Tibial nerve (tissue), 4 donors: ENCODE measurements around the gene NLRP10. TPM values are rescaled to one million over a fixed set of nuclear protein-coding genes. Genes with fewer than 3 reads are reported as not detected.

ENCODE experiments used
- DNase-seq, 2 donors: peaks; one replicate each; pipeline ENCODE4 v3.0.0-alpha.2; 2019; ENCODE audit warnings: low spot score in 2 of 2
- H3K27ac ChIP-seq, 4 donors: fragments of 200-600 bp; sonication (generic) in 3 of 4; one replicate each; pipeline ENCODE4 v1.5.1; 2017 to 2019; ENCODE audit warnings: mild to moderate bottlenecking in 1 of 4
- H3K27me3 ChIP-seq, 2 donors: fragments of 200-600 bp; sonication (generic) in 1 of 2; one replicate each; pipeline versions ENCODE4 v1.5.1 to v1.6.0; 2017 to 2019
- H3K36me3 ChIP-seq, 3 donors: fragments of 200-600 bp; sonication (generic); one replicate each; pipeline ENCODE4 v1.5.1; 2018 to 2019
- H3K4me1 ChIP-seq, 4 donors: fragments of 200-600 bp; sonication (generic) in 3 of 4; one replicate each; pipeline ENCODE4 v1.5.1; 2017 to 2019
- H3K4me3 ChIP-seq, 4 donors: fragments of 200-600 bp; sonication (generic) in 3 of 4; one replicate each; pipeline ENCODE4 v1.5.1; 2017 to 2019; ENCODE audit warnings: mild to moderate bottlenecking in 1 of 4, moderate library complexity in 1 of 4
- H3K9me3 ChIP-seq, 4 donors: fragments of 200-600 bp; sonication (generic) in 3 of 4; one replicate each; pipeline ENCODE4 v1.5.1; 2017 to 2019
- CTCF ChIP-seq, 5 experiments: fragments of 200-600 bp in 3 of 5; fragments of 450-650 bp in 2 of 5; sonication (generic) in 3 of 5; IDR thresholded peaks; one replicate each; pipeline ENCODE4 v1.5.1; 2016 to 2019; ENCODE audit warnings: antibody characterized with exemption in 5 of 5, mild to moderate bottlenecking in 3 of 5, moderate library complexity in 2 of 5
- EP300 ChIP-seq, 2 donors: sonication (generic); formaldehyde crosslinking; IDR thresholded peaks; one replicate each; pipeline ENCODE4 v1.6.1; 2017; ENCODE audit warnings: antibody characterized with exemption in 2 of 2, mild to moderate bottlenecking in 1 of 2
- POLR2A ChIP-seq, 2 donors: fragments of 450-650 bp; IDR thresholded peaks; one replicate each; pipeline ENCODE4 v1.6.1; 2017; ENCODE audit warnings: antibody characterized with exemption in 2 of 2, mild to moderate bottlenecking in 2 of 2, moderate library complexity in 2 of 2
- WGBS, 2 donors: methylation state at CpG; one replicate each; pipeline ENCODE4 v1.1.5; 2018; 5-methylcytosine and 5-hydroxymethylcytosine counted together
- total RNA-seq, 4 donors: library from RNA; depleted of rRNA; stranded (reverse); fragments of >200 nt; gene quantifications; one replicate each; pipeline ENCODE4 v1.1.0, GENCODE V29; 2016

The NLRP10 gene
- total RNA-seq = under 1 TPM in 2 of 4 donors, not detected in 2; 0.44 to 0.60 TPM

- no peaks in the 10 kb centered on the region for H3K4me1 ChIP-seq
- TF ChIP-seq POLR2A (IDR thresholded peaks at IDR 0.05) (no peak), CTCF (IDR thresholded peaks at IDR 0.05) (no peak), EP300 (IDR thresholded peaks at IDR 0.05) (no peak)
- no peak for DNase-seq
- H3K27ac ChIP-seq = no peak within 1 kb of the TSS
- H3K9me3 ChIP-seq = peaks cover 0 to 2% (median 0%) of the 10 kb centered on the region in 4 donors
- 69 to 79% methylated on average over 1 of the region's 1 CpG for WGBS, 2 donors
- H3K4me3 ChIP-seq = no peak within 1 kb of the TSS
- H3K36me3 ChIP-seq = no peaks in the 10 kb centered on the region
- no peaks in the 10 kb centered on the region for H3K27me3 ChIP-seq
These were observed at the start of gene NLRP10 for GRCh38 chr11:7965386-7965785. Gene NLRP10, minus strand, starts transcription at chr11:7965447. Its CDS starts 1,952 bp downstream, at chr11:7963495.

GRCh38 chr11:8013833-8014232, 48.6 kb upstream of the NLRP10 start:
- H3K36me3 ChIP-seq = no peaks in the 10 kb centered on the region
- H3K27ac ChIP-seq = no peak overlapping the region
- no peak overlapping the region for H3K4me3 ChIP-seq
- H3K27me3 ChIP-seq = no peaks in the 10 kb centered on the region
- peaks cover 0 to 11% (median 0%) of the 10 kb centered on the region in 4 donors for H3K4me1 ChIP-seq
- no peak for DNase-seq
- no peak for TF ChIP-seq CTCF (IDR thresholded peaks at IDR 0.05)
- no peak for TF ChIP-seq POLR2A (IDR thresholded peaks at IDR 0.05)
- TF ChIP-seq EP300 (IDR thresholded peaks at IDR 0.05) = no peak
- 71 to 77% methylated on average over 5 of the region's 5 CpGs for WGBS, 2 donors
- H3K9me3 ChIP-seq = no peaks in the 10 kb centered on the region

GRCh38 chr11:8011981-8012444, 46.8 kb upstream of the NLRP10 start:
- TF ChIP-seq CTCF (IDR thresholded peaks at IDR 0.05) = no peak
- no peak for TF ChIP-seq EP300 (IDR thresholded peaks at IDR 0.05)
- no peak for TF ChIP-seq POLR2A (IDR thresholded peaks at IDR 0.05)

GRCh38 chr11:8011371-8011770, 46.1 kb upstream of the NLRP10 start:
- TF ChIP-seq EP300 (IDR thresholded peaks at IDR 0.05) = no peak
- no peak for TF ChIP-seq CTCF (IDR thresholded peaks at IDR 0.05)
- no peak for TF ChIP-seq POLR2A (IDR thresholded peaks at IDR 0.05)
- H3K27me3 ChIP-seq = no peaks in the 10 kb centered on the region
- H3K4me3 ChIP-seq = no peak overlapping the region
- WGBS, 2 donors = 74 to 76% methylated on average over 2 of the region's 2 CpGs
- no peak overlapping the region for H3K27ac ChIP-seq
- H3K4me1 ChIP-seq = no peaks in the 10 kb centered on the region
- H3K9me3 ChIP-seq = no peaks in the 10 kb centered on the region
- no peak for DNase-seq
- H3K36me3 ChIP-seq = no peaks in the 10 kb centered on the region

More at GRCh38 chr11:8011981-8012444, 46.8 kb upstream of the NLRP10 start:
- Histone ChIP-seq H3K27ac (no peak overlapping the region), H3K27me3 (no peaks in the 10 kb centered on the region), H3K4me1 (no peaks in the 10 kb centered on the region), H3K4me3 (no peak overlapping the region), H3K9me3 (no peaks in the 10 kb centered on the region), H3K36me3 (no peaks in the 10 kb centered on the region)
- no peak for DNase-seq
- 46% methylated on average over 4 of the region's 4 CpGs for WGBS, 2 donors

GRCh38 chr11:8009856-8010255, 44.6 kb upstream of the NLRP10 start:
- H3K9me3 ChIP-seq = no peaks in the 10 kb centered on the region
- WGBS, 2 donors = 79 to 87% methylated on average over 3 of the region's 3 CpGs
- DNase-seq = no peak

More at GRCh38 chr11:8009856-8010255, 44.6 kb upstream of the NLRP10 start:
- Histone ChIP-seq H3K27ac (no peak overlapping the region), H3K36me3 (no peaks in the 10 kb centered on the region), H3K4me1 (no peaks in the 10 kb centered on the region), H3K27me3 (no peaks in the 10 kb centered on the region), H3K4me3 (no peak overlapping the region)
- TF ChIP-seq EP300 (IDR thresholded peaks at IDR 0.05) (no peak), CTCF (IDR thresholded peaks at IDR 0.05) (no peak), POLR2A (IDR thresholded peaks at IDR 0.05) (no peak)
